ENCODE measurements around the gene ABLIM1.

ABLIM1 gene

GRCh38 chr10:114616516-114616915 is 41.6 kb downstream of the ABLIM1 start:
- DNase-seq, result no peak

GRCh38 chr10:114616103-114616502 is 42.0 kb downstream of the ABLIM1 start:
- DNase-seq, result no peak

GRCh38 chr10:114615600-114616007 is 42.5 kb downstream of the ABLIM1 start:
- no peak for DNase-seq

GRCh38 chr10:114613237-114613979 is 44.7 kb downstream of the ABLIM1 start:
- no peak for DNase-seq

GRCh38 chr10:114611617-114612016 is 46.5 kb downstream of the ABLIM1 start:
- DNase-seq, result no peak

GRCh38 chr10:114609518-114610426 is 48.3 kb downstream of the ABLIM1 start:
- no peak for DNase-seq

GRCh38 chr10:114607358-114607998 is 50.6 kb downstream of the ABLIM1 start:
- DNase-seq, result no peak

- DNase-seq, result no peak
Measured at GRCh38 chr10:114605155-114605797, 52.8 kb downstream of the ABLIM1 start.

GRCh38 chr10:114604357-114605130 is 53.5 kb downstream of the ABLIM1 start:
- no peak for DNase-seq

- DNase-seq, result no peak
Measured at GRCh38 chr10:114603948-114604347, 54.1 kb downstream of the ABLIM1 start.

GRCh38 chr10:114603303-114603702 is 54.8 kb downstream of the ABLIM1 start:
- DNase-seq, result no peak

- DNase-seq, result no peak
Measured at GRCh38 chr10:114600057-114600456, 58.0 kb downstream of the ABLIM1 start.

GRCh38 chr10:114596793-114597192 is 61.3 kb downstream of the ABLIM1 start:
- DNase-seq, result no peak

GRCh38 chr10:114593816-114594468 is 64.1 kb downstream of the ABLIM1 start:
- DNase-seq, result no peak

GRCh38 chr10:114593240-114593792 is 64.8 kb downstream of the ABLIM1 start:
- no peak for DNase-seq

- DNase-seq, result no peak
Measured at GRCh38 chr10:114590993-114591392, 67.1 kb downstream of the ABLIM1 start.

GRCh38 chr10:114584419-114584818 is 73.7 kb downstream of the ABLIM1 start:
- no peak for DNase-seq

GRCh38 chr10:114581071-114581470 is 77.0 kb downstream of the ABLIM1 start:
- DNase-seq, result no peak

- no peak for DNase-seq
Measured at GRCh38 chr10:114577133-114577532, 80.9 kb downstream of the ABLIM1 start.

- no peak for DNase-seq
Measured at GRCh38 chr10:114576716-114577115, 81.4 kb downstream of the ABLIM1 start.

GRCh38 chr10:114576132-114576487 is 82.0 kb downstream of the ABLIM1 start:
- DNase-seq, result no peak
